ENCODE data around the gene RFC3. TPM values are rescaled to one million over a fixed set of nuclear protein-coding genes. Genes with fewer than 3 reads are reported as not detected.

The RFC3 gene
- total RNA-seq, 1 donor from 2014 or later = 7.4 TPM

DNA sequence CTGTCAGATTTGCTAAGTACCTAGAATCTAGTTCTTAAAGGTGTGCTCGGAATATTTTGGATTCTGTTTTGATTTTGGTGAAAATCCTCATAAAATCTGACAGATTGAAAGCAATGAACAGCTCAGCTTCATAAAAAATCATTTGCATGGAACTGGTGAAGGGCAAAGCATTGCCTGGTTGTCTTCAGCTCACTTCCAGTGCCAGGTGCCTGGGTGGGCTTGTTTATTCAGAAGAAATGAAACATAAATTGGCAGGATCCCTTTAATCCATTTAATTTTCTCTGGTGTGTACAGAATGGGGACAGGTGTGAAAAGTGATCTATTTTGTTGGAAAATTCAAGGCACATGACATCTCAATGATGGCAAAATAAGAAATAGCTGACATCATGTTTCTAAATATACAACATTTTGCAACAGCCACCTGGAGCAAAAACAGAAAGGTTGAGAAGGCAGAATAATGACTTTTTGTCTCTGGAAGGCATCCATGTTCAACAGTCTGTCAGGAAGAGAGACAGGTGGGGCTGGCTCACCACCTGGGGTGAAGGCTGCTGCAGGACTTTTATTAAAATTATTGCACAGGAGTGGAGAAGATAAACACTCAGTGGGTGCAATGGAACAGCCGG lies 52.2 kb downstream of the RFC3 start:
- Histone ChIP-seq H3K36me3 (ENCODE audit: control insufficient read depth, insufficient read depth, low read length) (no peaks in the 10 kb centered on the region), H3K27me3 (ENCODE audit: control insufficient read depth, insufficient read depth, low read length) (no peaks in the 10 kb centered on the region), H3K4me3 (ENCODE audit: low read depth, low read length) (no peak overlapping the region)
- TF ChIP-seq, protein P1, sequence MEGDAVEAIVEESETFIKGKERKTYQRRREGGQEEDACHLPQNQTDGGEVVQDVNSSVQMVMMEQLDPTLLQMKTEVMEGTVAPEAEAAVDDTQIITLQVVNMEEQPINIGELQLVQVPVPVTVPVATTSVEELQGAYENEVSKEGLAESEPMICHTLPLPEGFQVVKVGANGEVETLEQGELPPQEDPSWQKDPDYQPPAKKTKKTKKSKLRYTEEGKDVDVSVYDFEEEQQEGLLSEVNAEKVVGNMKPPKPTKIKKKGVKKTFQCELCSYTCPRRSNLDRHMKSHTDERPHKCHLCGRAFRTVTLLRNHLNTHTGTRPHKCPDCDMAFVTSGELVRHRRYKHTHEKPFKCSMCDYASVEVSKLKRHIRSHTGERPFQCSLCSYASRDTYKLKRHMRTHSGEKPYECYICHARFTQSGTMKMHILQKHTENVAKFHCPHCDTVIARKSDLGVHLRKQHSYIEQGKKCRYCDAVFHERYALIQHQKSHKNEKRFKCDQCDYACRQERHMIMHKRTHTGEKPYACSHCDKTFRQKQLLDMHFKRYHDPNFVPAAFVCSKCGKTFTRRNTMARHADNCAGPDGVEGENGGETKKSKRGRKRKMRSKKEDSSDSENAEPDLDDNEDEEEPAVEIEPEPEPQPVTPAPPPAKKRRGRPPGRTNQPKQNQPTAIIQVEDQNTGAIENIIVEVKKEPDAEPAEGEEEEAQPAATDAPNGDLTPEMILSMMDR (IDR thresholded peaks at IDR 0.05; ENCODE audit: insufficient read depth, low read length, poor library complexity, severe bottlenecking) = no peak
- DNase-seq (ENCODE audit: low read depth) = no peak

DNA sequence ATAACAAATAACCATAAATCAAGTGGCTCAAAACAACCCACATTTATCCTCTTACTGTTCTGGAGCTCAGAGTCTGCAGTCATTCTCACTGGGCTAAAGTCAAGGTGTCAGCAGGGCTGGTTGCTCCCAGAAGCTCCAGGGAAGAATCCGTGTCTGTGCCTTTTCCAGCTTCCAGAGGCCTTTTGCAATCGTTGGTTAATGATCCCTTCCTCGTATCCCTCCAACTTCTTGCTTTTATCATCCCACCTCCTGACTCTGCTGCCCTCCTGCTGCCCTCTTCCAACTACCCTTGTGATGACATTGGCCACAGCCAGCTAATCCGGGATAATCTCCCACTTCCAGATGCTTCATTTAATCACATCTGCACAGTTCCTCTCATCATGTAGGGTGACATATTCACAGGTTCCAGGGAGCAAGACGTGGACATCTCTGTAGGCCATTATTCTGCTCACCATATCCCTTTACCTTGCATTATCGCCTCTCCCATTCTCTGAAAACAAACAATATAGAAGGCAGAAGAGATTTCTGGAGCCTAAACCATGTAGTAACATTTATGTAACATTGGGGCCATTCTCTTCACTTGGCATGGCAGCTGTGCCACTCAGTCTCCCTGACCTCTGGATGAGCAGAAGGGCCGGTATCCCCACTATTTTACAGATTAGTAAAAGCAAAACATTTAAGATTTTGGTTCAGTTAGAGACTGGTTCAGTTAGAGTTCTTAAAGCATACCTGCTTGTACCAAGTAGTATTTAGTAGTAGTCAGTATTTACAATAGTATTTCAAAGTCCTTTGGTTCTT lies 53.5 kb downstream of the RFC3 start:
- DNase-seq (ENCODE audit: low read depth) = no peak
- Histone ChIP-seq H3K27me3 (ENCODE audit: control insufficient read depth, insufficient read depth, low read length) (no peaks in the 10 kb centered on the region), H3K36me3 (ENCODE audit: control insufficient read depth, insufficient read depth, low read length) (no peaks in the 10 kb centered on the region), H3K4me3 (ENCODE audit: low read depth, low read length) (no peak overlapping the region)
- TF ChIP-seq, protein P1 (IDR thresholded peaks at IDR 0.05; ENCODE audit: insufficient read depth, low read length, poor library complexity, severe bottlenecking) = no peak

DNA sequence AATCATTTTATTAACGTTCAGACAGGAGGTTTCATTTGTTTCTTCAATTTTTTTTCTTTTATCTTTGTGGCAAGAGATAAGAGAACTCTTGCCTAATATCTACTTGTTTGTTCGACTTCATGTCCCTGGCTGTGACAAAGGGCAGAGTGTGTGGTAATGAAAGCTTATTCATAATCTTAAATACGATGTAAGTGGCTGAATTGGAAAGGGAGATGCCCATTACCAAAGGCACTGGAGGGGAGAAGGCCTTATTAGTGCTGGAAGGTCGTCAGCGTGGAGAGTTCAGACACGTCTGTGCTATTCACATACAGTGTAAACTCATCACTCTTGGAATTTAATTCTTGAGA lies 54.0 kb downstream of the RFC3 start:
- H3K36me3 ChIP-seq (ENCODE audit: control insufficient read depth, insufficient read depth, low read length) = no peaks in the 10 kb centered on the region
- DNase-seq (ENCODE audit: low read depth) = no peak
- TF ChIP-seq, protein P1 (IDR thresholded peaks at IDR 0.05; ENCODE audit: insufficient read depth, low read length, poor library complexity, severe bottlenecking) = no peak
- no peaks in the 10 kb centered on the region for H3K27me3 ChIP-seq (ENCODE audit: control insufficient read depth, insufficient read depth, low read length)
- H3K4me3 ChIP-seq (ENCODE audit: low read depth, low read length) = no peak overlapping the region

DNA sequence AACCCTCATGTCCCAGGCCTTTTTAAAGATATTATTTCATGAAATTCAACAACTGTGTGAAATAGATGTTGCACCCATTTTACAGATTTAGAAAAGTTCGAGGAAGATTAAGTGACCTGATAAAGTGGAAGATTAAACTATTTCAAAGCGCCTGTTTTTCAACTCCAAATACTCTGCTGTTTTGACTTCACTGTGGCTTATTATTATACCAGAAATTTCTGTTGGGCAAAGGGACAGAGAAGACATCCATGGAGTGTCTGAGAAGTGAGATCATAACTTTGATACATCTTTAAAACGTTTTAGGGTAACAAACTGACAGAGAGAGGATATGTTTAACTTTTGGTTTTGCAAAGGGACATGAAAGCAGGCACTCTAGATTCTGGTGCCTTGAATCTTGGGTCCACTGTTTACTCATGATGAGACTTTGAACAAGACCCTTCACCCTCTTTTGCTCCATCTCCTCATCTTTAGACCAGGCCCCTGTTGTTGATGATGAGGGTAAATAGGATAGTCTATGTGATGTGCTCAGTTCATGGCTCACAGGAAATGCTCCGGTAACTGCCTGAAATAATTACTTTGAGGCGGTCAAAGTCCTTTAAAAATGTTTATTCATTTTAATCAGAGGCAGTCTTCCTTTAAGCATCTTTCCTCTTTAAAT lies 55.4 kb downstream of the RFC3 start:
- no peak overlapping the region for H3K4me3 ChIP-seq (ENCODE audit: low read depth, low read length)
- H3K36me3 ChIP-seq (ENCODE audit: control insufficient read depth, insufficient read depth, low read length) = no peaks in the 10 kb centered on the region
- TF ChIP-seq, protein P1 (IDR thresholded peaks at IDR 0.05; ENCODE audit: insufficient read depth, low read length, poor library complexity, severe bottlenecking) = no peak
- no peaks in the 10 kb centered on the region for H3K27me3 ChIP-seq (ENCODE audit: control insufficient read depth, insufficient read depth, low read length)
- DNase-seq (ENCODE audit: low read depth) = no peak

DNA sequence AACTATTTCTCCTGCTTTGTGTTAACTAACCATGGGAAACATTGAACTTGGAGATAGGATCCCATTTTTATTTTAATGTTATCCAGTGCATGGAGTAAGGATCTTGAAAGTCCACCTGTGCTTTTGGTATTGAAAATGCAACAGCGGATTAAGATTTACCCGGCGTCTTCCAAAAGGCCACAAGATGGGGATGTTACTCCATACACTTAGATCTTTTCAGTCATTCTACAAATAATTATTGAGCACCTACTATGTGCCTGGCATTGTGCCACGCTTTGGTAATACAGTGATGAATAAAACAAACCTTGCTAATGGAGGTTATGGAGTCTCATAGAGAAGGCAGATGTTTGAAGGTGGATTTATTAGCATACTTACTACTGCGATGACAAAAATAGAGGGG lies 56.9 kb downstream of the RFC3 start:
- H3K4me3 ChIP-seq (ENCODE audit: low read depth, low read length) = no peak overlapping the region
- no peaks in the 10 kb centered on the region for H3K27me3 ChIP-seq (ENCODE audit: control insufficient read depth, insufficient read depth, low read length)
- no peak for DNase-seq (ENCODE audit: low read depth)
- TF ChIP-seq, protein P1 (IDR thresholded peaks at IDR 0.05; ENCODE audit: insufficient read depth, low read length, poor library complexity, severe bottlenecking) = no peak
- H3K36me3 ChIP-seq (ENCODE audit: control insufficient read depth, insufficient read depth, low read length) = no peaks in the 10 kb centered on the region
